Hair follicle dermal papilla cell (primary cell): ENCODE results near the gene DEF6. TPM values are rescaled to one million over a fixed set of nuclear protein-coding genes. Genes with fewer than 3 reads are reported as not detected.

ENCODE experiments used
- total RNA-seq: library from RNA; depleted of rRNA; stranded (reverse); fragments of >200 nt; gene quantifications from 2 replicates; pipeline ENCODE4 v1.2.3, GENCODE V29; 2012

DEF6 gene, protein sequence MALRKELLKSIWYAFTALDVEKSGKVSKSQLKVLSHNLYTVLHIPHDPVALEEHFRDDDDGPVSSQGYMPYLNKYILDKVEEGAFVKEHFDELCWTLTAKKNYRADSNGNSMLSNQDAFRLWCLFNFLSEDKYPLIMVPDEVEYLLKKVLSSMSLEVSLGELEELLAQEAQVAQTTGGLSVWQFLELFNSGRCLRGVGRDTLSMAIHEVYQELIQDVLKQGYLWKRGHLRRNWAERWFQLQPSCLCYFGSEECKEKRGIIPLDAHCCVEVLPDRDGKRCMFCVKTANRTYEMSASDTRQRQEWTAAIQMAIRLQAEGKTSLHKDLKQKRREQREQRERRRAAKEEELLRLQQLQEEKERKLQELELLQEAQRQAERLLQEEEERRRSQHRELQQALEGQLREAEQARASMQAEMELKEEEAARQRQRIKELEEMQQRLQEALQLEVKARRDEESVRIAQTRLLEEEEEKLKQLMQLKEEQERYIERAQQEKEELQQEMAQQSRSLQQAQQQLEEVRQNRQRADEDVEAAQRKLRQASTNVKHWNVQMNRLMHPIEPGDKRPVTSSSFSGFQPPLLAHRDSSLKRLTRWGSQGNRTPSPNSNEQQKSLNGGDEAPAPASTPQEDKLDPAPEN
- total RNA-seq = 0.12 and 0.81 TPM in 2 replicates

DNA sequence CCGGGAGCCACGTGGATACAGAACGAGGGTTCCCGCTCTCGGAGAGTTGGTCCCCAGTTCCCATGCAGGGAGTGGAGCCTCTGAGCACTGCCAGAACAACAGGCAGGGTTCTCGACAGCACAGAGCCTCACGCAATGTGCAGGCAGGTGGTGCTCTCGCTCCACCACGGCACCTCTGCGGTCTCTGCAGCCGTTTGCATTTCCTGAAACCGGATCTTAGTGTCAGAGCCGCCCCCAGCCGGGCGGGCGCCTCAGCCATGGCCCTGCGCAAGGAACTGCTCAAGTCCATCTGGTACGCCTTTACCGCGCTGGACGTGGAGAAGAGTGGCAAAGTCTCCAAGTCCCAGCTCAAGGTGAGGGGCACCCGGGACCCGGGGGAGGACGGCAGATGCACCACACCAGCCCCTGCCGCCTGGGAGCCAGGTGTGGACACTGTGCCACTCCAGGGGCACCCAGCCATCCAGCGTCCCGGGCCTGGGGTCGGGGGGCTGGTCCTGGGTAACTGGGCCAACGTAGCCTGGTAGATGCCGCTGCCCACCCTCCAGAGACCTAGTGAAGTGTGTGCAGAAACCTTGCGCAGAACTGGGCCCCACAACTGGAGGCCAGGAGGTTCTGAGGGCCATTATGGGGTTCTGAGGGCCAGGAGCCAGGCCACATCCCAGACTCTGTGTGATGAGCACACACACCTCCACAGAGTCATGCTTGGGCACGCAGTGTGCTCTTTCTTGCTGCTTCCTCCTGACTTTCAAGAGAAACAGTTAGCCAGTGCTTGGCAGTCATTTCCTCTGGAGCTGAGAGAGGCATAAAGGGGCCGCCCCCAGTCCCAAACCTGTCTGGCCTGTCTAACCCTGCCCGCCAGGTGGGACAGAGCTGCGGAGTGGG lies at the start of gene DEF6:
Gene DEF6 (plus strand): TSS at position 218 of the 881 bp plus-strand sequence. CDS start 39 bp downstream, at position 257.

DNA sequence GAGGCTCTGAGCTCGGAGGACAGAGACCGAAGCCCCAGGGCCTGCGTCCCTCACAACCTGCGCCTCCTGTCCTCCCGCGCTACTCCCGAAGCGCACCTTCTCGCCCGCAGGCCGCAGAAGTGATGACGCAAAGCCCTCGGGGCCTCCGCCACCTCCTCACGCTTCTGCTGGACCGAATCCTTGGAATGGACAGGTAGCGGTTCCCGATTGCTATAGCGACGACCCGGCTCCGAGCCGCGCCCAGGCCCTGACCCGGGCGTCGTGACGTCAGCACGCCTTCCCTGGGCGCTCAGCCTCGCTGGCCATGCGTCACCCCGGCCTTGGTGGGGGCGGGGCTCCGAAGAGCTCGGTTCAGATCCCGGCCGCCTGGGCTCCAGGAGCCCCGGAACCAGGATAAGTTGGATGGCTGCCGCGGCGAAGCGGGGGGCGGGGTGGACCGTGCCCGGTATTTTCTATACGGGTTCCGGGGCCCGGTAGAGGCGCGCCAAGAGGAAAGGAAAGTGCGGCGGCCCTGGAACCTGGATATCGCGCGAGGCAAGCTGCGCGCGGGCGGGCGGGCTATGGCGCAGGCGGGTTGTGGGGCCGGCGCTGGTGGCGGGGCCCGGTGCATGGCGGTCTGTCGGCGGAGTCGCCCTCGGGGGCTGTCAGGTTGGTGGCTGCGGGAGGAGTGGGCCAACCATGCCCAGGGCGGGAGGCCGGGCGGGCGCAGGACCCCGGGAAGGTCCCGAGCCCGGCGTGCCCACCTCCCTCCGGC lies 38.2 kb upstream of the DEF6 start, which contains the start of gene ZNF76:
Gene ZNF76 (plus strand): TSS at position 542 of the 754 bp plus-strand sequence. CDS start 21,417 bp downstream, outside the sequence.

DNA sequence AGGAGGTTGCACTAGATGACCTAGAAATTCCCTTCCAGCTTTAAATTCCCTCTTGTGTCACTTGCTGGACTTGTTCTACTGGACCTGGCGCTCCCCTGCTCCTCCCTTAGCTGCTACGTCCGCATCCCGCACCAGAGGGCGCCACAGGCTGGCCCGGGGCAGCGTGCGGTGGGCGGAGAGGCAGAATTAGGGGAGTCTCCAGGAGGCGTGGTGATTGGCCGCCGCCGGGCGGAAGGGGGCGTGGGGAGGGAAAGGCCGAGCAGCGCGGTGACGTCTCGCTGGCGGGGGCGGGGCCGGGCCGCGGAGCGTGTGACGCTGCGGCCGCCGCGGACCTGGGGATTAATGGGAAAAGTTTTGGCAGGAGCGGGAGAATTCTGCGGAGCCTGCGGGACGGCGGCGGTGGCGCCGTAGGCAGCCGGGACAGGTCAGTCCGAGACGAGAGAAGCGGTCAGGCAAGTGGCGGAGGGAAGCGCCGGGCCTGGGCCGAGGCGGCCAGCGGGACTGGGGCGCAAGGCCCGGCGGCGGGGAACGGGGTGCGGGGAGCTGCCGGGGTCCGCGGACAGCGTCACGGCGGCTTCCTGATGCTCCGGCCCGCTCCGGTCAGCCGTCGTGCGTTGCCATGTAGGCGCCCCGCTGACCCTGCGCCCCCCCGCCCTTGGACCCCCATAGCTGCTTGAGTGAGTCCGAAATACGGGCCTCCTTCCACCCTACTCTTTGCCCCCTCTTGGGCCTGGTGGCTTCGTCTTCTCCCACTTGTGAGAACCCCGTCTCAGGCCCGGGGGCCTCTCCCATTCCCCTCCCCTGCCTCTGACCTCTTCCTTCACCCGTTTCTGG lies 44.9 kb downstream of the DEF6 start, which contains the start of gene PPARD:
Gene PPARD (plus strand): TSS at position 301 of the 834 bp plus-strand sequence. CDS start 68,530 bp downstream, outside the sequence.

Other genes with a start within 250 kb of the DEF6 start
- 0.49 and 1.1 TPM in 2 replicates for gene TCP11, start 156.5 kb upstream of the DEF6 start, total RNA-seq
- 3.0 and 9.4 TPM in 2 replicates for gene SCUBE3, start 83.9 kb upstream of the DEF6 start, total RNA-seq
- gene ZNF76, start 38.1 kb upstream of the DEF6 start, total RNA-seq = 23.4 and 27.4 TPM in 2 replicates
- gene PPARD, start 44.7 kb downstream of the DEF6 start, total RNA-seq = 11.2 and 14.0 TPM in 2 replicates
- gene FANCE, start 154.5 kb downstream of the DEF6 start, total RNA-seq = 7.5 and 9.6 TPM in 2 replicates
- gene RPL10A, start 170.6 kb downstream of the DEF6 start, total RNA-seq = 850 and 964 TPM in 2 replicates
- gene TEAD3, start 199.3 kb downstream of the DEF6 start, total RNA-seq = 16.0 and 18.3 TPM in 2 replicates
- not detected in 2 replicates for gene TULP1, start 215.1 kb downstream of the DEF6 start, total RNA-seq